Mucosa of descending colon (tissue), 3 donors: ENCODE measurements around the gene GPD1L. TPM values are rescaled to one million over a fixed set of nuclear protein-coding genes. Genes with fewer than 3 reads are reported as not detected.
"Not testable (repeated sequence)": the region's sequence is repeated elsewhere in the genome, so short reads cannot be mapped to it uniquely, and the experiment has no call there.

Experiments
- ATAC-seq: fragments of 200-7000 bp; cut with Tn5 transposase; one replicate; pipeline ENCODE4 v1.9.1; 2020; ENCODE audit warnings: mild to moderate bottlenecking, moderate library complexity
- DNase-seq, 3 donors: peaks; one replicate each; pipeline ENCODE4 v3.0.0-alpha.2; 2020
- H3K36me3 ChIP-seq: fragments of 200-600 bp; one replicate; pipeline ENCODE4 v1.8.0; 2021; ENCODE audit warnings: low read depth, mild to moderate bottlenecking
- H3K4me1 ChIP-seq: fragments of 200-600 bp; one replicate; pipeline ENCODE4 v1.8.0; 2021; ENCODE audit warnings: low read depth, mild to moderate bottlenecking
- H3K4me3 ChIP-seq: fragments of 200-600 bp; one replicate; pipeline ENCODE4 v1.8.0; 2021; ENCODE audit warnings: mild to moderate bottlenecking
- H3K9me3 ChIP-seq: fragments of 200-600 bp; one replicate; pipeline ENCODE4 v1.8.0; 2021; ENCODE audit warnings: mild to moderate bottlenecking
- CTCF ChIP-seq: fragments of 200-600 bp; IDR thresholded peaks from one replicate; pipeline ENCODE4 v1.8.0; 2022; ENCODE audit warnings: antibody characterized with exemption, mild to moderate bottlenecking
- intact Hi-C, 2 donors: fragments of 100-400 bp; cut with DNase I in 1 of 2; cut with micrococcal nuclease in 1 of 2; formaldehyde crosslinking; loops; one replicate each; pipeline versions ENCODE4 v1.11.0 to v1.11.1; 2022; cut with DNase I, micrococcal nuclease
- total RNA-seq, 3 donors: library from RNA; stranded (reverse); fragmentation: NEBNext Ultra II Directional in 2 of 3; extraction: Animal tissue kit (Norgen Biotek cat#: 25700) in 2 of 3; gene quantifications; one replicate each; pipeline versions ENCODE4 v1.2.1 to v1.2.4, GENCODE V29; 2021 to 2023
- donor health status: DM: no; HTN: no; CAD: no; lungs with moderate emphysema.
- donor health status: DM: no; HTN: no; CAD: no.
- donor health status: DM: no; HTN: yes; CAD: no.

GPD1L gene
- total RNA-seq, 3 donors from 2014 or later, result 57.6 to 122 (median 72.1) TPM

GRCh38 chr3:32184187-32184730 is 77.8 kb downstream of the GPD1L start:
- no peaks in the 10 kb centered on the region for H3K36me3 ChIP-seq
- DNase-seq, result no peak
- H3K4me3 ChIP-seq, result no peak overlapping the region
- intact Hi-C loops, result no loop called here
- no peak for ATAC-seq
- no peaks in the 10 kb centered on the region for H3K9me3 ChIP-seq
- H3K4me1 ChIP-seq, result no peaks in the 10 kb centered on the region
- no peak for TF ChIP-seq CTCF

GRCh38 chr3:32186097-32186496 is 79.7 kb downstream of the GPD1L start:
- H3K9me3 ChIP-seq, result no peaks in the 10 kb centered on the region
- no peak for DNase-seq
- ATAC-seq, result peak; percentile 24

GRCh38 chr3:32186876-32187275 is 80.5 kb downstream of the GPD1L start:
- ATAC-seq (no peak), DNase-seq (no peak)
- H3K36me3 ChIP-seq, result no peaks in the 10 kb centered on the region
- intact Hi-C loops, result no loop called here
- TF ChIP-seq CTCF, result no peak
- H3K4me1 ChIP-seq, result no peaks in the 10 kb centered on the region
- no peaks in the 10 kb centered on the region for H3K9me3 ChIP-seq
- no peak overlapping the region for H3K4me3 ChIP-seq

More at GRCh38 chr3:32186097-32186496, 79.7 kb downstream of the GPD1L start:
- H3K4me1 ChIP-seq, result no peaks in the 10 kb centered on the region
- H3K4me3 ChIP-seq, result no peak overlapping the region
- intact Hi-C loops, result no loop called here
- no peaks in the 10 kb centered on the region for H3K36me3 ChIP-seq
- TF ChIP-seq CTCF, result no peak

GRCh38 chr3:32189693-32190092 is 83.3 kb downstream of the GPD1L start:
- intact Hi-C loops, result no loop called here
- Histone ChIP-seq H3K4me1 (no peaks in the 10 kb centered on the region), H3K36me3 (no peaks in the 10 kb centered on the region), H3K9me3 (no peaks in the 10 kb centered on the region), H3K4me3 (no peak overlapping the region)
- DNase-seq (no peak), ATAC-seq (no peak)
- no peak for TF ChIP-seq CTCF

- intact Hi-C loops, result not testable (repeated sequence)
Measured at GRCh38 chr3:32190556-32190955, 84.1 kb downstream of the GPD1L start.

GRCh38 chr3:32193101-32193500 is 86.7 kb downstream of the GPD1L start:
- Histone ChIP-seq H3K9me3 (no peaks in the 10 kb centered on the region), H3K4me3 (no peak overlapping the region), H3K36me3 (no peaks in the 10 kb centered on the region), H3K4me1 (no peaks in the 10 kb centered on the region)
- intact Hi-C loops, result no loop called here
- no peak for ATAC-seq
- no peak for DNase-seq
- TF ChIP-seq CTCF, result no peak

More at GRCh38 chr3:32190556-32190955, 84.1 kb downstream of the GPD1L start:
- H3K4me3 ChIP-seq, ATAC-seq, H3K36me3 ChIP-seq, H3K4me1 ChIP-seq, DNase-seq, H3K9me3 ChIP-seq: not testable (repeated sequence)
